Panc1 (cell line): ENCODE measurements around the gene PWP1. TPM values are rescaled to one million over a fixed set of nuclear protein-coding genes. Genes with fewer than 3 reads are reported as not detected.

Source experiments
- ATAC-seq: fragments of 200-7000 bp; cut with Tn5 transposase; 2 replicates; pipeline ENCODE4 v1.9.1; 2020; ENCODE audit warnings: mild to moderate bottlenecking, moderate library complexity
- BruUV-seq: library from RNA; stranded (reverse); fragments of 400-500 nt; replicated peaks from 2 replicates; lab custom pipeline; 2021; lab: Mats Ljungman, UMichigan
- CTCF ChIA-PET: fragments of 300-600 bp; sonication (Branson Sonifier 250); formaldehyde crosslinking; loops from one replicate; lab custom pipeline; 2022; ENCODE audit warnings: antibody characterized with exemption; lab: Charles Lee
- POLR2A ChIA-PET: fragments of 300-600 bp; sonication (Branson Sonifier 250); formaldehyde crosslinking; loops from one replicate; lab custom pipeline; 2022; ENCODE audit warnings: antibody characterized with exemption; lab: Charles Lee
- DNase-seq: peaks from one replicate; pipeline ENCODE4 v3.0.0-alpha.2; 2010; ENCODE audit warnings: low read depth, low spot score
- H3K27ac ChIP-seq: 2 replicates; pipeline ENCODE4 v1.5.1; 2011; ENCODE audit warnings: mild to moderate bottlenecking, low read length, inconsistent platforms
- H3K27me3 ChIP-seq: fragments of 200-500 bp; sonication (Bioruptor generic); 2 replicates; pipeline ENCODE4 v1.6.0; 2014; ENCODE audit warnings: low read length, inconsistent platforms; ENCODE audit not compliant: control insufficient read depth, insufficient read depth
- H3K36me3 ChIP-seq: fragments of 200-500 bp; sonication (Bioruptor generic); 2 replicates; pipeline ENCODE4 v1.5.1; 2014; ENCODE audit warnings: inconsistent platforms, mild to moderate bottlenecking, low read length, moderate library complexity; ENCODE audit not compliant: control insufficient read depth, insufficient read depth
- H3K4me1 ChIP-seq: 2 replicates; pipeline ENCODE4 v1.5.1; 2011; ENCODE audit warnings: inconsistent platforms, mild to moderate bottlenecking, low read length, moderate library complexity; ENCODE audit not compliant: control insufficient read depth, insufficient read depth
- H3K4me3 ChIP-seq, 2 experiments: 2 replicates each; pipeline ENCODE4 v1.5.1; 2011 to 2012; ENCODE audit warnings: low read depth in 2 of 2, low read length in 2 of 2, mild to moderate bottlenecking in 2 of 2, inconsistent platforms in 1 of 2, moderate library complexity in 1 of 2
- H3K9me3 ChIP-seq: fragments of 200-500 bp; sonication (Bioruptor generic); 2 replicates; pipeline ENCODE4 v1.5.1; 2014; ENCODE audit warnings: low read depth, mild to moderate bottlenecking, inconsistent platforms, low read length, moderate library complexity; ENCODE audit not compliant: control insufficient read depth, insufficient read depth
- CTCF ChIP-seq: fragments of 450-650 bp; IDR thresholded peaks from 2 replicates; pipeline ENCODE4 v1.5.1; 2017; ENCODE audit warnings: mild to moderate bottlenecking
- POLR2AphosphoS5 ChIP-seq: IDR thresholded peaks from 2 replicates; pipeline ENCODE4 v1.6.1; 2012; ENCODE audit warnings: mild to moderate bottlenecking, low read depth, low read length, moderate library complexity
- REST ChIP-seq, 2 experiments: IDR thresholded peaks; 2 replicates each; pipeline ENCODE4 v1.6.1; 2011 to 2012; ENCODE audit warnings: low read depth in 2 of 2, control low read depth in 1 of 2, low read length in 1 of 2, mild to moderate bottlenecking in 1 of 2, moderate library complexity in 1 of 2; ENCODE audit not compliant: insufficient read depth in 1 of 2
- SIN3A ChIP-seq: IDR thresholded peaks from 2 replicates; pipeline ENCODE4 v1.6.1; 2012; ENCODE audit warnings: low read depth, mild to moderate bottlenecking, low read length, moderate library complexity, borderline replicate concordance; ENCODE audit not compliant: insufficient read depth
- TCF7L2 ChIP-seq: IDR thresholded peaks from 2 replicates; pipeline ENCODE4 v1.6.1; 2011; ENCODE audit warnings: mild to moderate bottlenecking, low read depth, low read length, inconsistent platforms
- in situ Hi-C: cut with HindIII; loops from 2 replicates; pipeline ENCODE4 v1.10.0; 2016; ENCODE audit warnings: low sequenced_read_pairs, low pct_unique_long_range_greater_than_20kb
- intact Hi-C: fragments of 100-400 bp; cut with micrococcal nuclease; formaldehyde crosslinking; loops from one replicate; pipeline ENCODE4 v1.10.0; 2022; ENCODE audit not compliant: unreplicated experiment
- total RNA-seq: library from RNA; stranded (reverse); gene quantifications from one replicate; pipeline ENCODE4 v1.2.1, GENCODE V29; 2021; ENCODE audit not compliant: unreplicated experiment

The PWP1 gene
- total RNA-seq, 1 experiment from 2014 or later = 61.7 TPM

GRCh38 chr12:107684029-107684795 lies 1.4 kb upstream of the PWP1 start:
- peak overlapping the region; percentile 81 to 99; a peak in 2 of 4 replicates for H3K4me3 ChIP-seq
- intact Hi-C loops (no loop called here), in situ Hi-C loops (no loop called here)
- ATAC-seq = no peak
- H3K27me3 ChIP-seq = peaks cover 4% of the 10 kb centered on the region; the same call in 1 of the 2 replicates
- peak overlapping the region; percentile 92 for H3K27ac ChIP-seq
- H3K9me3 ChIP-seq = no peaks in the 10 kb centered on the region
- H3K4me1 ChIP-seq = peaks cover 6% of the 10 kb centered on the region; the same call in 1 of the 2 replicates
- ChIA-PET CTCF (interaction anchor here (0.6 kb wide), 1 partner anchor 8 kb away, joined by 6 read pairs; no protein-coding TSS in a partner anchor), POLR2A (no interaction called here)
- no peak for DNase-seq
- BruUV-seq = no TSS peak
- TF ChIP-seq TCF7L2 (no peak), SIN3A (no peak), REST (IDR thresholded peaks at IDR 0.05; ENCODE audit: insufficient read depth in 1 of 2, low read depth in 2 of 2, low read length in 1 of 2) (no peak), POLR2AphosphoS5 (no peak), CTCF (no peak)
- H3K36me3 ChIP-seq = peaks cover 12% of the 10 kb centered on the region

- peaks cover 16% of the 10 kb centered on the region for H3K36me3 ChIP-seq
- H3K27me3 ChIP-seq = no peaks in the 10 kb centered on the region
- H3K9me3 ChIP-seq = no peaks in the 10 kb centered on the region
- H3K4me1 ChIP-seq = peaks cover 6% of the 10 kb centered on the region; the same call in 1 of the 2 replicates
- H3K4me3 ChIP-seq = peak overlapping the region; percentile 81 to 99
- ChIA-PET POLR2A (interaction anchor here (1.0 kb wide), 1 partner anchor 9 kb away, joined by 10 read pairs; no protein-coding TSS in a partner anchor), CTCF (interaction anchor here (0.7 kb wide), 1 partner anchor 788 kb away, joined by 3 read pairs; no protein-coding TSS in a partner anchor)
- intact Hi-C loops (no loop called here), in situ Hi-C loops (no loop called here)
- ATAC-seq = no peak
- DNase-seq = no peak
- BruUV-seq = TSS peak; percentile 99
- no peak for TF ChIP-seq CTCF
- no peak for TF ChIP-seq SIN3A
- H3K27ac ChIP-seq = peak overlapping the region; percentile 92
Observed at GRCh38 chr12:107684990-107685359, 624 bp upstream of the PWP1 start.
